Measurements from ENCODE around the gene RPRD1B. TPM values are rescaled to one million over a fixed set of nuclear protein-coding genes. Genes with fewer than 3 reads are reported as not detected.
A peak's percentile ranks its signal among the peaks of the same experiment; 100 is the strongest.

Gene RPRD1B
- total and polyA plus RNA-seq, 2 of the 13 experiments (the other 11 are each of a cell fraction or from before 2014, with no cell fraction given): 31.1 to 41.5 TPM

GRCh38 chr20:38018385-38018784, 15.2 kb upstream of the RPRD1B start:
- peaks cover 8% of the 10 kb centered on the region for H3K9me3 ChIP-seq (ENCODE audit: low read length)
- H3K4me3 ChIP-seq (replicated peaks in 1 of 3; ENCODE audit: insufficient read depth in 1 of 3, low read depth in 2 of 3, low read length in 3 of 3): no peak overlapping the region
- no TSS peak for BruUV-seq (replicated peaks)
- intact Hi-C loops (cut with micrococcal nuclease; ENCODE audit: unreplicated experiment) (no loop called here), in situ Hi-C loops (cut with HindIII; ENCODE audit: extremely low pct_ligation_motif_present, low pct_unique_long_range_greater_than_20kb) (no loop called here)
- POLR2A ChIA-PET: no interaction called here
- H3K27me3 ChIP-seq (ENCODE audit: control insufficient read depth in 1 of 2, insufficient read depth in 2 of 2, low read length in 2 of 2): no peaks in the 10 kb centered on the region
- FAIRE-seq: no peak
- H3K36me3 ChIP-seq (replicated peaks in 1 of 2; ENCODE audit: control insufficient read depth in 1 of 2, insufficient read depth in 2 of 2, low read length in 2 of 2): peaks cover 19 to 45% of the 10 kb centered on the region in 2 experiments
- H2AFZ ChIP-seq (ENCODE audit: low read length): no peak overlapping the region
- CTCF ChIA-PET (ENCODE audit: low intra/inter-chr PET ratio, low total read pairs): no interaction called here
- H3K4me1 ChIP-seq (ENCODE audit: insufficient read depth, low read length): peaks cover 28% of the 10 kb centered on the region
- WGBS (ENCODE audit: low lambda C conversion rate): 95% methylated on average over 2 of the region's 2 CpGs
- no peak for TF ChIP-seq TBL1XR1 (IDR thresholded peaks at IDR 0.05; ENCODE audit: borderline replicate concordance, low read length, partially characterized antibody)
- no peak for TF ChIP-seq POLR2AphosphoS2 (IDR thresholded peaks at IDR 0.05; ENCODE audit: low read depth, low read length)
- no peak for TF ChIP-seq ZNF337 (CRISPR knock-in tag; IDR thresholded peaks at IDR 0.05; ENCODE audit: borderline replicate concordance, low read depth)
- TF ChIP-seq MLX (CRISPR knock-in tag; IDR thresholded peaks at IDR 0.05): no peak
- H4K20me1 ChIP-seq (ENCODE audit: insufficient read depth, low read length): no peaks in the 10 kb centered on the region
- H3K4me2 ChIP-seq (ENCODE audit: low read depth, low read length): no peak overlapping the region
- DNase-seq (ENCODE audit: low spot score): no peak
- H3K27ac ChIP-seq (ENCODE audit: extremely low read length, insufficient read depth, low read length): no peak overlapping the region
- no peak for ATAC-seq
- peaks cover 61% of the 10 kb centered on the region for H3K79me2 ChIP-seq (ENCODE audit: insufficient read depth, low read length)
- no peak overlapping the region for H3K9ac ChIP-seq (ENCODE audit: insufficient read depth, low read depth, low read length)

GRCh38 chr20:38021087-38021772, 12.3 kb upstream of the RPRD1B start:
- Histone ChIP-seq H3K36me3 (replicated peaks in 1 of 2; ENCODE audit: control insufficient read depth in 1 of 2, insufficient read depth in 2 of 2, low read length in 2 of 2) (peaks cover 18 to 36% of the 10 kb centered on the region in 2 experiments), H3K4me1 (ENCODE audit: insufficient read depth, low read length) (peaks cover 48% of the 10 kb centered on the region), H2AFZ (ENCODE audit: low read length) (no peak overlapping the region), H3K4me2 (ENCODE audit: low read depth, low read length) (no peak overlapping the region), H3K79me2 (ENCODE audit: insufficient read depth, low read length) (peaks cover 84% of the 10 kb centered on the region), H3K4me3 (replicated peaks in 1 of 3; ENCODE audit: insufficient read depth in 1 of 3, low read depth in 2 of 3, low read length in 3 of 3) (no peak overlapping the region), H3K9me3 (ENCODE audit: low read length) (peaks cover 8% of the 10 kb centered on the region), H3K27me3 (ENCODE audit: control insufficient read depth in 1 of 2, insufficient read depth in 2 of 2, low read length in 2 of 2) (no peaks in the 10 kb centered on the region), H4K20me1 (ENCODE audit: insufficient read depth, low read length) (0 out of 2 replicates have a peak, but pooled peaks cover 3% of the 10 kb centered on the region), H3K27ac (ENCODE audit: extremely low read length, insufficient read depth, low read length) (no peak overlapping the region), H3K9ac (ENCODE audit: insufficient read depth, low read depth, low read length) (no peak overlapping the region)
- intact Hi-C loops (cut with micrococcal nuclease; ENCODE audit: unreplicated experiment): no loop called here
- CTCF ChIA-PET (ENCODE audit: low intra/inter-chr PET ratio, low total read pairs): no interaction called here
- WGBS (ENCODE audit: low lambda C conversion rate): 75% methylated on average over 2 of the region's 2 CpGs
- in situ Hi-C loops (cut with HindIII; ENCODE audit: extremely low pct_ligation_motif_present, low pct_unique_long_range_greater_than_20kb): no loop called here
- no TSS peak for BruUV-seq (replicated peaks)
- DNase-seq (ENCODE audit: low spot score): peak; percentile 24
- POLR2A ChIA-PET: interaction anchor here (0.7 to 1.6 kb wide), 2 partner anchors 10 to 13 kb away, joined by 3 to 4 read pairs; partner anchors contain the start of genes RPRD1B and TTI1
- ATAC-seq: no peak
- FAIRE-seq: no peak
- no peak for TF ChIP-seq NFYB (CRISPR knock-in tag; IDR thresholded peaks at IDR 0.05)
- TF ChIP-seq ZFP36 (IDR thresholded peaks at IDR 0.05; ENCODE audit: borderline replicate concordance, low read depth, low read length, partially characterized antibody): no peak
- TF ChIP-seq MATR3 (CRISPR knock-in tag; IDR thresholded peaks at IDR 0.05): no peak
- TF ChIP-seq NFE2L2 (IDR thresholded peaks at IDR 0.05; ENCODE audit: low read length): no peak
- no peak for TF ChIP-seq ZNF670 (CRISPR knock-in tag; IDR thresholded peaks at IDR 0.05; ENCODE audit: borderline replicate concordance)
- TF ChIP-seq ZNF143 (CRISPR knock-in tag; IDR thresholded peaks at IDR 0.05): no peak
- TF ChIP-seq PHF5A (CRISPR knock-in tag; IDR thresholded peaks at IDR 0.05; ENCODE audit: low read depth, unreplicated experiment): no peak
- TF ChIP-seq ZHX2 (IDR thresholded peaks at IDR 0.05; ENCODE audit: low read depth): no peak
- TF ChIP-seq ZHX2 (CRISPR knock-in tag; IDR thresholded peaks at IDR 0.05; ENCODE audit: borderline replicate concordance): no peak
